Activated effector memory CD4-positive, alpha-beta T cell treated with anti-CD3 and anti-CD28 coated beads, Interleukin-2, amount 50 U/mL, for 16 hours (primary cell): ENCODE measurements around the gene TRPV2.
"Not testable (repeated sequence)": the region's sequence is repeated elsewhere in the genome, so short reads cannot be mapped to it uniquely, and the experiment has no call there.

ENCODE experiments used
- DNase-seq: peaks from one replicate; pipeline ENCODE4 v3.0.0-alpha.2; 2020

The TRPV2 gene

DNA sequence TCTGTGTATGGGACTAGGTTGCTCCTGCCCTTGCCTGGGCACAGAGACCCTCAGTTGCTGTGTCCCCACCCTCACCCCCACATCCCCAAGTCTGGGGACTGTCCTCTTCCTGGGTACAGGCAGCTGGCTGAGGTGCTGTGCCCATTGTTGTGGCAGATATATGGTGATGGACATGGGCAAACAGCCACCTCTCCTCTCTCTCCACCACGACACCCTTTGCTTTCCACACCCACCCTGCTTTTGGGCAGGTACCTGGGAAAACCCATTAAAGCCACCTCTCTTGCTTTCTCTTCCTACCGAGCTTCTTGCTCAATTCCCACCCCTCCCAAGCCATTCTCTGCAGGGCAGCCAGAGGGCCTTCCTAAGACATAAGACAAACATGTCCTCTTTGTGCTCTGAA lies 21.7 kb downstream of the TRPV2 start:
- no peak for DNase-seq

DNA sequence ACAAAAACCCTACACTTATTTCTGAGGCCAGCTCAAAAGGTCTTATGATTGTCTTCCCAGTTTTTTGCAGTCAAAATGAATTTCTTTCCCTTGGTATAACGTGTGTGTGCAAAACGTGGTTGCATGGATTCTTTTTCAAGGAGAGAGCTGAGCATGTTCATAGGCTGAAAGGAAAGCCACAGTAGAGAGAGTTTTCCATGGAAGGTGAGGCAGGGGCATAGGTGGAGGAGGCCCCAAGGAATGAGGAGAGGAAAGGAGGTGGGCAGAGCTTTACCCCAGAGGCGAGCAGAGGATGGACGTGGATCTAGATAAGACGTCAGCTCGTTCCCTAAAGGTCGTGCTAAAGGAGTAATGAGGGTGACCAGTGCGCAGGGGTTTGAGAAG lies 22.8 kb downstream of the TRPV2 start:
- DNase-seq = no peak

DNA sequence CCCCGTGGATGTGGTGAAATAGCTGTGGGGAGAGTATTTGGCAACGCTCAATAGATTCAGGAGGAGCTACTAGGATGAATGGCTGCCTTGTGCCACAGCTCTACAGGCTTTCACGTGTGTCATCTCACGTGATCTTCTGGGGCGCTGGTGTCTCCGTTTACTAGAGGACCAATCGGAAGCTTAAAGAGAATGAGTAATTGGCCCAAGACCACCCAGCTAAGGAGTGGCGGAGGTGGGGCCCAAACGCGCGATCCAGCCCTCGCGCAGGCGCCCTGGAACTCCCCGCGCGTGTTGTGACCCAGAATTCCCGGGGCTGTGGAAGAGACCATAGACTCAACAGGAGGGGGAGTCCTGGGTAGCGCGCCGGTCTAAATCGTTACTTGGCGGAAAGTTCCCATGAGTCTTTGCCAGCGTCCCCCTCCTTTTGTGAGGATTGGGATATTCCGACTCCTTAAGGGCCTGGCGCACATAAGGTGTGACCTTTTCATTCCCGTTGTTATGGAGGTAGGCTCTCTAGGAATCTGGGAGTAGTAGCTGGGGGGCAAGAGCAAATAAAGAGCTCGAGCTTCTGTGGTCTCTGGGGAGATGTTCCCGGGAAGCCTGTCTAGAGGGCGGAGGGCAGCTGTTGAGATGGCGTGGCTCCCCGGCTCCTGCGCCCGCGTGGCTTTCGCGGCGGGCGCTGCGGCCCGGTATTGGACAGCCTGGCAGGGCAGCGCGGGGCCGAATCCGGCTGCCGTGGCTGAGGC lies 23.4 kb downstream of the TRPV2 start:
- DNase-seq = peak; percentile 98

DNA sequence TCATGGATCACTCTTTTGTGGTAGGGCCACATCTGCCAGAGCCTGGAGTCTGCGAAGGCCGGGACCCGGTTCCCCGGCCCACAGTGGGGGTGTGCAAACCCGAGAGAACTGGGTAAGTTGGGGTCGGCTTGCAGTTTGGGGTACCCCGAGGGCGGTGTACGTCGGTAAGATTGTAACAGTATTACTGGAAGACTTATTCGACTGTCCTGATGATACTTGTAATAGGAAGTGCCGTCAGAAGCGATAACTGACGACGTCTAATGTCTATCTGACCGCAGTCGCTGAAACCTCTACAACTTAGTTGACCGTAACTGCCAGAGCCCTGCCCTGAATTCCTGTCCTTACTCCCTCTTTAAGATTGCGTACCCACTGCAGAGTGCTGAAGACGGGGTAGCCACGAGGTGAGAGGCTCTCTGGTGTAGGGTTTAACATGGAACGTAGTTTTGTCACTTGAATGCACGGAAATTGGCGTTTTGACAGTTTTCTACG lies 24.0 kb downstream of the TRPV2 start:
- no peak for DNase-seq

DNA sequence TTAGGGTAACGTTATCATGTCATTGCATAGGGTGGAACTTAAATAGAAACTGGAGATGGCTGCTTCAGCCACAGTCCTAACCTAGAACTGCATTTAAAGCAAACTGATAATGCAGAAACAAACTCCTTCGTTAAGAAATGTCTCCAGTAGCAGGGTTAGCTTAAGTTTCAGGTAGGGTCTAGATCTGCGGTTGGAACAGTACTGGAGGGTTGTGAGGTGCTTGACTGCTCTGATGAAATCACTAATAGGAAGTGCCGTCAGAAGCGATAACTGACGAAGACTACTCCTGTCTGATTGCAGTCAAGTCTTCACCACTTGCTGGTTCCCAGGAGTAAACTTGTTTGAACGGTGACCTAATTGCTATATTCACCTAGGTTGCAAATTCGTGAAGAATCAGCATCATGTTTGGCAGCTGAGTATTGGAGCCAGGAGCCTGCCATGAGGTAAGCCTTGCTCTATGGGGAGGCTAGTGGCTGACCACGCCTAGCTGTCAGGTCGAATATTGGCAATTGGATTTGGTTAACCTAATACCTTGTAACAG lies 24.5 kb downstream of the TRPV2 start:
- DNase-seq = no peak

DNA sequence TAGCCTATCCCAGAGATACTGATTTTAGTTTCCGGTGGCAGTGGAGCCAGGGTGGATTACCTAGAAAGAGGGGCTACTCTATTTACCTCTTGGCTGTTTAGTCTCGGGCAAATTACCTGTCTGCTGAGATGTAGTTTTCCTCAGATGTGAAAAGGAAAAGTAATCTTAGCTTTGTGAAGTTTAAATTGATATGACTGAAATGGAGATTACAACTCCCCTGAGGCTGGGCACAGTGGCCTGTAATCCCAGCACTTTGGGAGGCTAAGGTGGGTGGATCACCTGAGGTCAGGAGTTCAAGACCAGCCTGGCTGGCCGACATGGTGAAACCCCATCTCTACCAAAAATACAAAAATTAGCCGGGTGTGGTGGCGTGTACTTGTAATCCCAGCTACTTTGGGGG lies 25.0 kb downstream of the TRPV2 start:
- DNase-seq = not testable (repeated sequence)

DNA sequence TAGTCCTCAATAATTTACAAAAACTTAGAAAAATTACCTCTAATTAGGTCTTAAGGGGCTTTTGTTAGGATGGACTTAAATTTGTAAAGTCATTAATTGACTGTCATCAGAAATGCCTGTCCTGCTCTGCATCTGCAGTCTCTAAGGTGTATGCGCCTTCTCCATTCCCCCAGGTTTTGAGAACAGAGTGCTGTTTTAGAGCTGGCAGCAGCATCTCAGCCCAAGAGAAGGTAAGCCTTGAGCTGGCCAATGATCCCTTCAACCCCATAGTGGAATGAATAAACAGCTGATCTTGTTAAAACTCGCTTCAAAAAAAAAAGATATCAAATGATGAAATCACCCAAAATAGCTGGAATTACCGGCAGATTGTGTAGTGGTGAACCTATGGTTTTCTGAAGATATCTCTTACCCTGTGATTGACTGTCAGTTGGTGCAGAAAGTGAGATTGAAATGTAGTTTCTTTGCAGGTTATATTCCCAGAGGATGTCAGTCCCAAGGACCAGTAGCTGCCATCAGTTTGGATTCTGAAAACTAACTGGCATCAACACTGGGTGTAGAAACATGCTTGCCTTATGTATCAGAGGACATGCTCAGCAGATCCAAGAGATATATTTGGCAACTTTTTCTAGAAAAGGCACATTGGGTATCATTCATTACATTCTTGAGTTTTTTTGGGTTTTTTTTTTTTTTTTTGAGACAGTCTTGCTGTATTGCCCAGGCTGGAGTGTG lies 25.7 kb downstream of the TRPV2 start:
- DNase-seq = no peak

DNA sequence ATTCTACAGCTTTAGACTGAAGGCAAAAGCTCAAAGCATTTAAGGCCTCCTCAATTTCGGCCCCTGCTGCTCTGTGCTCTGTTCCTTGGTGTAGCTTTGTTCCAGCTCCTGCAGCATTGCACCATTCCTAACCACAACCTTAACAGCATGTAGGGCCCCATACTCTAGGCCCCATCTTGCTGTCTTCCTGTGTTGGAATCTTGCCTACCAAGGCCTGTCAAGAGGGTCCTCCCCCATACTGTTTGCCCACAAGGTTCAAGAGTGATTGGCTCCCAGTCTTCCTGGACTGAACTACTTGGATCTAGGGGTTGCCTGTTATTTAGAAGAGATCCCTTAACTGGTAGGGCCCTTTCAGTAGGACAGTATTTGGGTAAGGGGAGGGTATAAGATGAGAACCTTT lies 26.8 kb downstream of the TRPV2 start:
- no peak for DNase-seq

DNA sequence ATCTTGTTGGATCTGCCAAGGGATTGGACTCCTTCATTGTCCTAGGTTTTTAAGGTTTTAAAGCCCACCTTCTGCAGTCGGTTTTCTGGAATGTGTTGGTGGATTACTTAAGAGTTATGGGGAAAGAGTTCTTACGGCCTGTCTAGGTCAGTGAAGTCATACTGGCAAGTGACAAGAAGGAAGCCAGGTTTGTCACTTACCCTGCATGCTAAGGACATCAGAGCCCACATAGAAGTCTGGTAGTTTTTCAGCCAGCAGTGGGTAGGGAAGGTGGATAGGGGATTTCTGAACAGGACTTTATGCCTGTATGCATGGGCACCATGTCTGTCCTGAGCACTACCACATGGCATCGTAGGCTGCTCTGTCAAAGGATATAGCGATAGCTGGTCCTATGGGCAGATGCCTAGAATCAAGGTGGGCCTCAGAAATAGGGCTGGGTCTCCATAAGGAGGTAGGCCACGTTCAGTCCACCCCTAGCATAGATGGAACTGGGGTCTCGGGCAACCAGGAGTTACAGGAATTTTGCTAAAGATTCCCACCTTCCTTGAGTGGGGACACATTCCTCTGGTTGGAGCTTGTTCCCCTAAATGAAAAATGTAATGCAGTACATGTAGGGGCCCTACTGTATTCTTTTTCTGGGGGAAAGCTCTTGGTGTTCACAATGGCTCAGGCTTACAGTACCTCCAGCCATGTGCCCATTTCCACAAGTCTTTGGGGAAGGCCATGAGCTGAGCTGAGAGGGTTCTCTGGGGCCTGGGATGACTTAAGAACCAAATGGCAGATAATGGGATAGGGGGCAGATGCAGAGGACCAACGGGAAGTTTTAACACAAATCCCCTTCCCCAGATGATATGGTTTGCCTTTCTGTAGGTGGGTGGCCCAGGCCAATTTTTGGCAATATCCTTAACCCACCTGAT lies 27.5 kb downstream of the TRPV2 start:
- no peak for DNase-seq

DNA sequence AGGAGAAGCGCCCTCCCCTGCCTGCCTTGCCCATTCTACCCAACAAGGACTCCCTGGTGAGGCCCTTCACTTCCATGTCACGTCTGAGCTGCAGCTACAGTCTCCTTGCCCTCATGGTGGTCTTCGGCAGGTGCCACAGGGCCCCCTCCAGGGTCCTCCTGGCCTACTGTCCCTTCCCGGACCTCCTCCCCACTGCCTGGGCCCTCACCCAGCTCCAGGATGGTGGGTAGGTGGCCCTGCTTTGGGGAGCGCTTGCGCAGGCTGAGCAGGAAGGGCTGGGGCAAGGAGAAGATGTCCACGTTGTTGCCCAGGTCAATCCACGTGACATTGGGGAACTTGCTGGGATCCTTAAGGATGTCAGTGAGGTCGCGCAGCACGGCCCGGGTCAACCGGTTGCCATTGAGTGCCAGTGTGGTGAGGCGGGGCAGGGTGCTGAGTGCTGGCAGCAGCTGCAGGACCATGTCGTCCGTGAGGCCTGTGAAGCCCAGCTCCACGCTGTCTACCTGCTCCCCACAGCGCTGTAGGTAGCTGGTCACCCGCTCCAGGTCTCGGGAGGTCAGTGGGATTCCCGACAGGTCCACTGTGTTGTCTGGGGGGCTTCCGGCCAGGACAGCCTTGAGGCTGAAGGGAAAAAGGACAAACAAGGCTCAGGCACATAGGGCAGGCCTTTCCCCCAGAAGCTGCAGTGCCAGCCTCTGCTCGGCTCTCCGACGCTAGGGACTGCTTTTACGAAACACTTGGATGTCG lies 28.3 kb downstream of the TRPV2 start:
- no peak for DNase-seq

DNA sequence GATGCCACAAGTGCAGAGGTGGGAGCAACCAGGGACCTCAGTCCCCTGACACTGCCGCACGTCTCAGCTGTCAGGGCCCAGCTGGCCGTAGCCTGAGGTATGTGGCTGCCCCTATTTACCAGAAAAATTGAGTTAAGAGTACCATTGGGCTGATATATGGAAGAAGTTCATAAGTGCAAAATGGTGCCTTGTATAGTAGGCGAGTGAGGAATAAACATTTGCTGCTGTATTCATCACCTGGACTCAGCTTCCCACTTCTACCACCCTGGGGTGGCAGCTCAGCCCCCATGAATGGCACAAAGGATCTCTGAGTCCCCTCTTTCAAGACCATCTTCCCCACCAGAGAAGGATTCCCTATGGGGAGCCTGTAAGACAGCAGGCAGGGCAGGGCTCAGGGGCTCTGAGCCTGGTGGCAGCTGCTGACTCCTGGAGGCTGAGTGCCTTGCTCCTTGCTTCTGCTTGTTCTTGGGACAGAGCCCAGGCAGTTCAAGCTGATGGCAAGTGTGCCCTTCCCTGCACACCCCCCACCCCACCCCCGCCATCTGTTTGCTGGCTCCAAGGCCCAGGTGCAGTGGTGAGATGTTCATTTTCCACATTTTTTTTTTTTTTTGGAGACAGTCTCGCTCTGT lies 29.0 kb downstream of the TRPV2 start:
- no peak for DNase-seq

DNA sequence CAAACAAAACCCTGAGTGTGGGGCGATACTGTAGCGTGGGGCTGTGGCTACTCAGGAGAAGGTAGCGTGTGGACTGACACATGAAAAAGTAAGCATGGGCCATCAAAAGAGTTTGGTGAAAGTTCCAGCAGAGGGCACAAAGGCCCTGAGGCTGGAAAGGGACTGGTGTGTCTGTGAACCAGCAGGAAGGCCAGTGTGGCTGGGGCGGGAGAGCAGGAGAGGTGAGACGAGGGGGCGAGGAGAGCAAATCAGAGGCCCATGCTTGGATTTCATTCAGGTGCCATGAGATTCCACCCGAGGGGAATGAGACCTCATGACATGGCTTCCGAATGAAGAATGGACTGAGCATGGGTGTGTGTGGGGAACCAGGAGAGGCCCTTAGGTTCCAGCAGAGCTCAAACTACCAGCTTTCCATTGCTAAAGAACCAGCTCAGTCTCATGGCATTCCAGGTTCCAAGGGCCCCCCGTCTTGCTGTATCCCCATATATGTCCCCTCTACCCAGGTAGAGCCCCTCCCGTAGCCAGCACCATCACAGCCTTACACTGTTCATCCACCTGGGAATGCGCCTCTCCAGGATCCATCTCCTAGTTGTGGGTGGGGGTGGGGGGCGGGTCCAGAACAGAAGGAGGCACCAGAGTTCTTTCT lies 31.1 kb downstream of the TRPV2 start:
- no peak for DNase-seq

DNA sequence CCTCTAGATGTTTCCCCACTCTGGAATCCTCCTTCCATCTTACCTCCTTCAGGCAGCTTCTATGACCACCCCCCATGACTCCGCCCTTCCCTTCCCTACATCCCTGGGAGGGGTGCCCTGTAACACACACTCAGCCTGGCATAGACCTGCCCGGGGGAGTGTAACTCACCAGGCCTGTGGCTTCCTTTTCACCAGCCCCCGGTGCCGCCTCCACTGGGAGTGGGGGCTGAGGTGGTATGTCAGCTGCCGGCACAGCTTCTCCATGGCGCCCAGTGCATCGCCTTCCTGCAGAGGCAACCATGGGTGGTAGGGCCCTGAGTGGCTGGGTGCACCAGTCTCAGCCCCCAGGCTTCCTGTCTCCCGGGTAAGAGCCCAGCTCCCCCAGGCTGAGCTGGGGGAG lies 32.3 kb downstream of the TRPV2 start:
- no peak for DNase-seq

DNA sequence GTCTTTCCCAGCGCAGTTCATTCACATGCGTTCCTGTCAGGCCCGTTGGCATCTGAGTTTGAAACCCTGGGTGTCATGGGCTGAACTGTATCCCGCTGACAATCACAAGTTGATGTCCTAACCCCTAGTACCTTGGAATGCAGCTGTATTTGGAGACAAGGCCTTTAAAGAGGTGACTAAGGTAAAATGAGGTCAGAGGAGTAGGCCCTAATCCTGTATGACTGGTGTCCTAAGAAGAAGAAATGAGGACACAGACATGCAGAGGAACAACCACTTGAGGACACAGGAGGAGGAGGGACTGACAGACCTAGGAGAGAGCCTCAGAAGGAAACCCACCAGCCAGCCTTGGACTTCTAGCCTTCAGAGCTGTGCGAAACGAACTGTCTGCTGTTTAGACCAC lies 33.1 kb downstream of the TRPV2 start:
- DNase-seq = no peak

DNA sequence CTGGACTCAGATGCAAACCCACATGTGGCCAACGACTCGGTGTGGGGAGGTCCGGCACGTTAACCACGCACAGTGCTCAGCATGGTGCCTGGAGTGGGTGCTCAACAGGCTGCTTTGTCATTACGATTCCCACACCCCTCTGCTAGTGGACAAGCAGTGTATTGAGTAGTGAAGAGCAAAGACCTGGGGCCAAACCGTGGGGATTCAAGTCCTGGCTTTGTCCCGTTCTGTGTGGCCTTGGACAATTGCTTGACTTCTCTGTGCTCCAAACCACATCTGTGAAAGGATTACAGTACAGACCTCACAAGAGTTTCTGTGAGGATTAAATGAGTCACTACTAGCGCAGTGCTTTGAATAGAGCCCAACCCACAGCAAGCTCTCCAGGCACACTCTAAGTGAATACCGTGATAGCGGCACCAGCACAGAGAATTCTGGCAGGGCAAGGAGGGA lies 33.8 kb downstream of the TRPV2 start:
- DNase-seq = no peak

DNA sequence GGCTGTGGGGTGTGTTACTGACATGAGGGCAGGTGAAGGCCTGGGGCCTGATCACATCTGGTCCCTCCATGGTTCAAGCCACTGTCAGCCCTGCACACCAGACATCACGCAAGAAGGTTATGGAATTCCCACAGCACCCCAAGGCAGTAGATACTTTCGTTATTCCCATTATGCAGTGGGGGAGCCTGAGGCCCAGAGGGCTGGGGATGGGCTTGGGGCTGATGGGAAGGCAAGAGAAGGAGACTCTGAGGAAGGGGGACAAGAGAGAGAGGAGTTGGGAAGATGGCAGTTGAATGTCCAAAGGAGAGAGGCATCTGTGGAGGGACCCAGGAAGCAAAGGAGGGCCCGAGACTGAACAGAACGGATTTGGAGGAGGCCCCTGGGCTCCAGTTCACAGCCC lies 34.7 kb downstream of the TRPV2 start:
- DNase-seq = no peak

DNA sequence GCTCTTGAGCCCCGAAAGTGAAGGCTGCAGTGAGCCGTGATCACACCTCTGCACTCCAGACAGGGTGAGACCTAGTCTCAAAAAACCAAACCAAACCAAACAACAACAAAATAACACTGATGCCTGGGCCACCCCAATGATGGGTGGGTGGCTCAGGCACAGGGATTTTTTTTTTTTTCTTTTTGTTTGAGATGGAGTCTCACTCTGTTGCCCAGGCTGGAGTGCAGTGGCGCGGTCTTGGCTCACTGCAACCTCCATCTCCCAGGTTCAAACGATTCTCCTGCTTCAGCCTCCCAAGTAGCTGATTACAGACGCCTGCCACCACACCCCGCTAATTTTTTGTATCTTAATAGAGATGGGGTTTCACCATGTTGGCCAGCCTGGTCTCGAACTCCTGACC lies 36.9 kb downstream of the TRPV2 start:
- DNase-seq = not testable (repeated sequence)

DNA sequence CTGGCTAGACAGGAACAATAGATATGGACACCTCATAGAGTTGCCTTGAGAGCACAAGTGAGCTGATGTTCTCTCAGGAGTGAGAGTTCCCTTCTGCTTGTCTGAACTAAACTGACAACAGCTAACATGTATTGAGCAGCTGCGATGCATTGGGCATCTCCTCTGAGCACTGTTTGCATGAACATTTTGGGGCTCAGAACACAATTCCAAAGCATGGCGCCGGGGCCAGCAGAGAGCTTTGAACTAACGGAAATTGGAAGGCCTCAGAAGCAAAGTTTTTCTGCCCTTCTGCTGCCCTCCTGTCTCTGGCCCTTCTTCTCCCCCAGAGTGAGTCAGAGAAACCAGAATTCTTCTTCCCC lies 38.1 kb downstream of the TRPV2 start:
- no peak for DNase-seq

DNA sequence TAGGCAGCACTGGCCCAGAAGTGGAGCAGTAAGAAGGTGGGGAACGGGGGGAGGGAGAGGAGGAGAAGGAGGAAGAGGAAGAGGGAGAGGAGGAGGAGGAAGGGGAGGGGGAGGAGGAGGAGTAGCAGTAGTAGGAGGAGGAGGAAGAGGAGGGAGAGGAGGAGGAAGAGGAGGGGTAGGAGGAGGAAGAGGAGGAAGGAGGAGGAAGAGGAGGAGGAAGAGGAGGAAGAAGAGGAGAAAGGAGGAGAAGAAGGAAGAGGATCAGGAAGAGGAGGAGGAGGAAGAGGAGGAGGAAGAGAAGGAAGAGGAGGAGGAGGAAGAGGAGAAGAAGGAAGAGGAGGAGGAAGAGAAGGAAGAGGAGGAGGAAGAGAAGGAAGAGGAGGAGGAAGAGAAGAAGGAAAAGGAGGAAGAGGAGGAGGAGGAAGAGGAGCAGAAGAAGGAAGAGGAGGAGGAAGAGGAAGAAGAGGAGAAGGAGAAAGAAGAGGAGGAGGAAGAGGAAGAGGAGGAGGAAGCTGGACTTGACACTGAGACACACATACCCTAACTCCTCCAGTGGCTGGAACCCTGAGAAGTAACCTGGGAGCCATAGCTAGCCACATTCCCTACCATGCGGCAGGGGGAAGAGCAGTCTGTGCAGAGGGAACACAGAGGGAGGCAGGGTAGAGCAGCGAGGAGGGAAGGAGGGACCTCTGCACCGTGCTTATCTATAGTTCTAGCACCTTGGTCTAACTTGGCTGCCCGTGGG lies 40.8 kb downstream of the TRPV2 start:
- DNase-seq = no peak

DNA sequence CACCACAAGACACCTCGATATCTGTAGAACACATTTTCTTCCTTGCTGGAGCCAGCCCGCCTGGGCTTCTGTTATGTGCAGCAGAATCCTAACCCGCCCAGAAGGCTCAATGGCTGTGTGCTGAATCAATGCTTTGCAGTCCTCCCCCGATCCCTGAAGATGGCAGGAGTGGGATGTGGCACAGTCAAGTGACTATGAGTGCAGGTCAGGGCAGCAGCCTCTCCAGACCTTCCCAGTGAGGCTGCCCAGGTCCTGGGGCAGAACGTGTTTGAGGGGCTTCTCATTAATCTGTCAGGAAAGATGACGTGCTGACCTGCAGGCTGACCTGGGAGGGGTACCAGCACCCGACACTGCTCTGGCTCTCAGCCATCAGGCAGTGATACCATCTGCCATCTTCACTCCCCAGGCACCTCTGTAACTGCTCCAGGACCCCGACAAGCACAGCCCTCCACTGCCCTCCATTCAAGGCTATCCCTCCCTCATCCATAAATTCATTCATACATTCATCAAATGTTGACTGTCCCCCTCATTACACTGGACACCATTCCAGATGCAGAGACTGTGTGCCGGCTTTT lies 41.5 kb downstream of the TRPV2 start:
- no peak for DNase-seq
